GM21515 (cell line): ENCODE results near the gene BRIP1.
"Not testable (repeated sequence)": the region's sequence is repeated elsewhere in the genome, so short reads cannot be mapped to it uniquely, and the experiment has no call there.

Experiments used
- ATAC-seq: cut with Tn5 transposase; IDR thresholded peaks from one replicate; pipeline ENCODE4 v1.9.1; 2021; ENCODE audit not compliant: unreplicated experiment

BRIP1 gene

GRCh38 chr17:61831099-61831498, 32.2 kb downstream of the BRIP1 start:
- no peak for ATAC-seq

- ATAC-seq: no peak
These were observed 34.6 kb downstream of the BRIP1 start for GRCh38 chr17:61828694-61829093.

DNA sequence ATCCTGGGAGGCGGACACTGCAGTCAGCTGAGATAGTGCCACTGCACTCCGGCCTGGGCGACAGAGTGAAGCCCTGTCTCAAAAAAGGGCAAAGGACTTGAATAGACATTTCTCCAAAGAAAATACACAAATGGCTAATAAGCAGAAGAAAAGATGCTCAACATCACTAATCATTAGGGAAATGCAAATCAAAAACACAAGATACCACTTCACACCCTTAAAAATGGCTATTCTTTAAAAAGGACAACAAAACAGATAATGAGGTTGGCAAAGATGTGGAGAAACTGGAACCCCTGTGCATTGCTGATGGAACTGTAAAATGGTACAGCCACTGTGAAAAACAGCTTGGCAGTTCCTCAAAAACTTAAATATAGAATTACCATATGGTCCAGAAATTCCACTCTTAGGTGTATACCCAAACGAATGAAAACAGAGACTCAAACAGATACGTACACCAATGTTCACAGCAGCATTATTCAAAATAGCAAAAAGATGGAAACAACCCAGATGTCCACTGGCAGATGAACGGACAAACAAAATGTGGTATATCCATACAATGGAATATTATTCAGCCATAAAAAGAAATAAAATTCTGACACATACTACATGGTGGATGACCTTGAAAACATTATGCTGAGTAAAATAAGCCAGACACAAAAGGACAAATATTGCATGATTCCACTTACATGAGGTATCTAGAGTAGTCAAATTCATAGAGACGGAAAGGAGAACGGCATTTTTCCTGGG, 35.5 kb downstream of the BRIP1 start:
- no peak for ATAC-seq

GRCh38 chr17:61826866-61827265, 36.5 kb downstream of the BRIP1 start:
- ATAC-seq: not testable (repeated sequence)

GRCh38 chr17:61826198-61826597, 37.1 kb downstream of the BRIP1 start:
- ATAC-seq: not testable (repeated sequence)

DNA sequence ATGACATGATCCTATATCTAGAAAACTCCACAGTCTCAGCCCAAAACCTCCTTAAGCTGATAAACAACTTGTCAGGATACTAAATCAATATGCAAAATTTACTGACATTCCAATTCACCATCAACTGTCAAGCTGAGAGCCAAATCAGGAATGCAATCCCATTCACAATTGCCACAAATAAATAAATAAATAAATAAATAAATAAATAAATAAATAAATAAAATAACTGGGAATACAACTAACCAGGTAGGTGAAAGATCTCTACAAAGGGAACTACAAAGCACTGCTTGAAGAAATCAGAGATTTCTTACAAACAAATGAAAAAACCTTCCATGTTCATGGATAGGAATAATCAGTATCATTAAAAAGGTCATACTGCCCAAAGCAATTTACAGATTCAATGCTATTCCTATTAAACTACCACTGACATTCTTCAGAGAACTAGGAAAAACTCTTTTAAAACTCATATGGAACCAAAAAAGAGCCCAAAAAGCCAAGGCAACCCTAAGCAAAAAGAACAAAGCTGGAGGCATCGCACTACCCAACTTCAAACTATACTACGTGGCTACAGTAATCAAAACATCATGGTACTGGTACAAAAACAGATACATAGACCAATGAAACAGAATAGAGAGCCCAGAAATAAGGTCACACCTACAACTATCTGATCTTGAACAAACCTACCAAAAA, 37.7 kb downstream of the BRIP1 start:
- ATAC-seq: no peak

DNA sequence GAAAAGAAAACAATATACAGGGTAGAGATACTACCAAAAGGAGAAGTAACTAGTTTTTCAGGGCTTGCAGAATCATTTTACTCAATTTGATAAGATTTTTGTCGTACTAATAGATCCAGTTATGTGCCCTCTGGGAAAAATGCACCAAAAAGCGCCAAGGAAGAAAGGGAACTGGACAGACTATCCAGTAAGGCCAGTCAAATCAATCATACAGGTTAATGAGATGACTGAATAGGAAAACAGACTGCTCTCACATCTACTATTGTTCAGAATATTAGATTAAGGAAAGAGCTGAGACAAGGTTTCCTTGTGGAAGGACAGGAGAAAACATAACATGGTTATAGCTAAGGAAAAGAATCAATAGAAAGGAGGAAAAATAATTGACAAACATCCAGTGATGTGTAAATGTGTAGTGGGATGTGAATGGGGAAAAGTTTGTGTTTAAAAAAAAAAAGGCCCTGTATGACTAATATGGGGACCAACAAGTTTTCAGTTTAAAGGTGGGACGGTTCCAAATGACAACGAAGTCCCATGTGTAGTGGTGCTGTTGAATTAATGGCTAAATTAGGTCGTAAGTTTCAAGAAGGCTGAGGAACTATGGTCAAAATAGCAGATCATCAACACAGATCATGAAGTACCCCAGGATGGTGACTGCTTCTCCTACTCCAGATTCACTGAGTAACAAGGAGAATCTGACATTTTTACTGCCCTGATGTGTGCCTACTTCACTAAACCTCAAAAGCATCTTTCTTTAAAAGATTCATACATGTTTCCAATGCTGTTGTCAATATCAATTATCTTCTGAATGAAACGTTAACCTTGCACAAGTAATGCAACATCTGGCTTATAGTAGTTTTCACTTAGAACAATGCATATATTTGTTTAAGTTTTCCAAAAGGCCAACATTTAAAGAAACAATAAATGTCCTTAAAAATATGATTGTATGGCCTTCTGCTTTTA, 40.7 kb downstream of the BRIP1 start:
- ATAC-seq: no peak

GRCh38 chr17:61821655-61822054, 41.7 kb downstream of the BRIP1 start:
- ATAC-seq: no peak

GRCh38 chr17:61819265-61819664, 44.1 kb downstream of the BRIP1 start:
- ATAC-seq: not testable (repeated sequence)

GRCh38 chr17:61818225-61818624, 45.1 kb downstream of the BRIP1 start:
- no peak for ATAC-seq

DNA sequence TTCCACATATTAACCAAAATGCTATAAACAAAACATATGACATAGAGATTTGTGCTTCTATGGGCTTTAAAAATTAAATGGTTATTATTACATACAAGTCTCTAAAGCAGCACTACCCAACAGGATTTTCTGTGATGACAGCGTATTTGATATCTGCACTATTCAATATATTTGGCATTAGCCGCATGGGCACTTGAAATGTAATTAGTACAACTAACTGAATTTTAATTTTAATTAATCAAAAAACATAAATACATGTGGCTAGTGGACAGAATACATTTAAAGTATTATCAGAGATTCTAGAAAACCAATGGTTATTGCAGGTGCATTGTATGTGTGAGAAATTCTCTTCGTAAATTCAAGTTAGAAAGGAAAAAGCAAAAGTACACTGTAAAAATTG, 45.9 kb downstream of the BRIP1 start:
- ATAC-seq: no peak

- no peak for ATAC-seq
These were observed 46.8 kb downstream of the BRIP1 start for GRCh38 chr17:61816538-61816937.

GRCh38 chr17:61815863-61816503, 47.3 kb downstream of the BRIP1 start:
- no peak for ATAC-seq

- no peak for ATAC-seq
These were observed 48.8 kb downstream of the BRIP1 start for GRCh38 chr17:61814485-61814884.

DNA sequence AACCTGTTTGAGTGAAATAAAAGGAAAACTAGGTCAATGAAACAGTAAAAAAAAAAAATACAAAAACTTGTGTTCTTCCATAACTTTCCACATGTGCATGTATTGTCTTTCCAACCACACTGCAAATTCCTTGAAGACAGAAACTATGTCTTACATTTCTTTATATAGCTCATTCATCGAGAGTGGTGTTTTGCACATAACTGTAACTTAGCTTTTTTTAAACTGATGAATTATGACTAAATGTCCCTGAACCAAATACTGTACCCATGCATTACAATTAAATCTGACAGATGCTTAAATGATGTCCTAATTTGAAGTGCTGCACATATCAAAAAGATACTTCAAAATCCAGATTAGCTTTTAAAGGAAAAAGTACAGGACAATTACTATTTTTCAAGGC, 50.1 kb downstream of the BRIP1 start:
- ATAC-seq: no peak

- ATAC-seq: no peak
These were observed 50.6 kb downstream of the BRIP1 start for GRCh38 chr17:61812747-61813146.

- ATAC-seq: no peak
These were observed 53.4 kb downstream of the BRIP1 start for GRCh38 chr17:61809816-61810392.

DNA sequence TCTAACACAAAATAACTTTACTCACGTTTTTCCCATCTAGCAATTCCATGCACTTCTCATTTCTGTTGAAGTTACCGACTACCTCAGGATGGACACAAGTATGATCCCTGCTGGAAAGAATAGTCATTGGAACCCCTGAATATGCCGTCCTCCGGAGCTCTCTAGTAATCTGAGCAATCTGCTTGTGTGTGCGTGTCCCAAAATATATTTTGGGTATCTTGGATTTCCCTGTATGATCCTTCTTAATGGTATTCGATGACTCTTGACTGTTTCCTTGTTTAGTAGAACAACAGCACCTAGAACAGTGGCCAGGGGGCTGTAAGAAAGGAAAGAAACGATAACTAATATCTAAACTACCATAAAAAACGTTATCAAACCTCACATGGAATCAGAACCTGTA, 54.9 kb downstream of the BRIP1 start:
- no peak for ATAC-seq

DNA sequence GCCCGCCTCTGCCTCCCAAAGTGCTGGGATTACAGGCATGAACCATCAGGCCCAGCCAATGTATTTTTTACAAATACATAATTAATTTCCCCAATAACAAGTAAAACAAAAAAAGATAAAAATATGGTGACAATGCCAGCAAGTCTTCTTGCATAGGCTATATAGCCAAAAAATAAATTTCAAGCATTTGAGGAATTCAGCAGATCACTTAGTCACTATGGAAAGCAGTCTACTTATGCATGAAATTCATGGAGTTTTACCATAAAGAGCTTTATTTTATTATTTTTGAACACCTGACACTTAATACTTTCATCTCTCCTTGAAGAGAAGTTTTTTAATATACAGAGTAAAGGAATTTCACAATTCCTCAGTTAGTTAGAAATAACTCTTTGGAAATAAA, 56.4 kb downstream of the BRIP1 start:
- ATAC-seq: no peak

GRCh38 chr17:61806081-61806828, 57.1 kb downstream of the BRIP1 start:
- ATAC-seq: no peak
